GM12878 (cell line): Measurements from ENCODE around the gene TNFSF4. TPM values are rescaled to one million over a fixed set of nuclear protein-coding genes. Genes with fewer than 3 reads are reported as not detected.

Source experiments
- ATAC-seq: fragments of 200-7000 bp; cut with Tn5 transposase; 3 replicates; pipeline ENCODE4 v1.9.1; 2020; ENCODE audit warnings: mild to moderate bottlenecking, moderate library complexity
- BruUV-seq: library from RNA; stranded (reverse); fragments of 400-500 nt; replicated peaks from 2 replicates; lab custom pipeline; 2021; lab: Mats Ljungman, UMichigan
- CTCF ChIA-PET: fragments of 300-600 bp; sonication (Branson Sonifier 250); formaldehyde crosslinking; extraction: SDS; loops from one replicate; lab custom pipeline; 2021; ENCODE audit warnings: inconsistent platforms; lab: Yijun Ruan, JAX
- POLR2A ChIA-PET: fragments of 350-600 bp; formaldehyde crosslinking; extraction: SDS; loops from one replicate; lab custom pipeline; 2021; ENCODE audit warnings: inconsistent platforms; lab: Charles Lee
- RAD21 ChIA-PET: fragments of 300-600 bp; sonication (Branson Sonifier 250); formaldehyde crosslinking; loops from one replicate; lab custom pipeline; 2023; ENCODE audit warnings: antibody characterized with exemption; ENCODE audit not compliant: unreplicated experiment; lab: Charles Lee
- SMC1A ChIA-PET: fragments of 300-600 bp; sonication (Branson Sonifier 250); formaldehyde crosslinking; loops from one replicate; lab custom pipeline; 2023; ENCODE audit not compliant: unreplicated experiment, uncharacterized antibody; lab: Charles Lee
- DNase-seq: peaks from one replicate; pipeline ENCODE4 v3.0.0-alpha.2; 2011; ENCODE audit warnings: low read depth, low spot score
- FAIRE-seq: peaks from 3 replicates; lab custom pipeline; 2011; peaks lifted over from hg19 to GRCh38; lab: Jason Lieb, UNC
- H2AFZ ChIP-seq: 2 replicates; pipeline ENCODE4 v1.6.0; 2011; ENCODE audit warnings: low read depth, low read length, control low read depth; ENCODE audit not compliant: control insufficient read depth
- H3K27ac ChIP-seq: 2 replicates; pipeline ENCODE4 v1.5.1; 2011; ENCODE audit warnings: control low read depth; ENCODE audit not compliant: control insufficient read depth, insufficient read depth
- H3K27me3 ChIP-seq, 2 experiments: replicated peaks in 1 of 2; 2 replicates each; pipeline versions ENCODE4 v1.6.0 to v1.6.1; 2011; ENCODE audit warnings: low read length in 1 of 2; ENCODE audit not compliant: control insufficient read depth in 2 of 2, insufficient read depth in 2 of 2
- H3K36me3 ChIP-seq, 2 experiments: 2 replicates each; pipeline ENCODE4 v1.5.1; 2011; ENCODE audit warnings: low read length in 1 of 2; ENCODE audit not compliant: control insufficient read depth in 2 of 2, insufficient read depth in 2 of 2
- H3K4me1 ChIP-seq: 2 replicates; pipeline ENCODE4 v1.6.1; 2011; ENCODE audit warnings: mild to moderate bottlenecking, low read length, moderate library complexity, mixed read lengths; ENCODE audit not compliant: control insufficient read depth, insufficient read depth
- H3K4me2 ChIP-seq: 2 replicates; pipeline ENCODE4 v1.6.0; 2011; ENCODE audit warnings: control low read depth; ENCODE audit not compliant: control insufficient read depth, insufficient read depth
- H3K4me3 ChIP-seq: fragments of 200-600 bp; sonication (generic); 2 replicates; pipeline ENCODE4 v1.5.1; 2016
- H3K79me2 ChIP-seq: 2 replicates; pipeline ENCODE4 v1.6.0; 2011; ENCODE audit warnings: low read length; ENCODE audit not compliant: control insufficient read depth, insufficient read depth
- H3K9ac ChIP-seq: 2 replicates; pipeline ENCODE4 v1.8.0; 2011; ENCODE audit warnings: low read length, control low read depth, mixed read lengths; ENCODE audit not compliant: control insufficient read depth, insufficient read depth
- H3K9me3 ChIP-seq: replicated peaks from 3 replicates; pipeline ENCODE4 v1.5.1; 2011; ENCODE audit warnings: mild to moderate bottlenecking, low read length; ENCODE audit not compliant: control insufficient read depth, insufficient read depth
- H4K20me1 ChIP-seq: 2 replicates; pipeline ENCODE4 v1.6.0; 2011; ENCODE audit not compliant: control insufficient read depth, insufficient read depth
- ATF2 ChIP-seq: IDR thresholded peaks from 2 replicates; pipeline ENCODE4 v1.6.1; 2012; ENCODE audit warnings: low read length, inconsistent platforms
- BCL3 ChIP-seq: IDR thresholded peaks from 2 replicates; pipeline ENCODE4 v1.6.1; 2011; ENCODE audit warnings: borderline replicate concordance, low read depth, mild to moderate bottlenecking, moderate library complexity, low read length; ENCODE audit not compliant: insufficient read depth, poor library complexity, severe bottlenecking
- CHD4 ChIP-seq: fragments of 200-600 bp; sonication (generic); IDR thresholded peaks from 2 replicates; pipeline ENCODE4 v1.6.1; 2016; ENCODE audit warnings: mild to moderate bottlenecking
- NFYA ChIP-seq: IDR thresholded peaks from 2 replicates; pipeline ENCODE4 v1.6.1; 2011; ENCODE audit warnings: low read depth, mild to moderate bottlenecking, low read length, improper control_type of control experiment, borderline replicate concordance
- RFX5 ChIP-seq: IDR thresholded peaks from 2 replicates; pipeline ENCODE4 v1.6.1; 2011; ENCODE audit warnings: low read depth, low read length, improper control_type of control experiment
- SUPT20H ChIP-seq: IDR thresholded peaks from 2 replicates; pipeline ENCODE4 v1.6.1; 2011; ENCODE audit warnings: low read depth, mild to moderate bottlenecking, low read length, moderate library complexity, borderline replicate concordance; ENCODE audit not compliant: control insufficient read depth
- ZNF592 ChIP-seq: fragments of 450-650 bp; IDR thresholded peaks from 2 replicates; pipeline ENCODE4 v1.6.1; 2017; ENCODE audit warnings: mild to moderate bottlenecking, moderate library complexity
- WGBS: methylation state at CpG from one replicate; pipeline ENCODE4 v1.1.6; 2016; ENCODE audit warnings: low lambda C conversion rate; ENCODE audit not compliant: insufficient replicate concordance, insufficient coverage; ENCODE audit errors: missing lambda C conversion rate; 5-methylcytosine and 5-hydroxymethylcytosine counted together
- in situ Hi-C: fragments of 300-500 bp; cut with MboI; formaldehyde crosslinking; loops from 9 replicates; pipeline ENCODE4 v1.14.3; 2018; ENCODE audit warnings: mixed read lengths
- intact Hi-C: fragments of 100-400 bp; cut with micrococcal nuclease; formaldehyde crosslinking; loops from one replicate; pipeline ENCODE4 v1.14.2; 2022; ENCODE audit not compliant: unreplicated experiment
- polyA plus RNA-seq, 11 experiments: library from polyadenylated mRNA; depleted of rRNA in 4 of 11; unstranded in 6 of 11; stranded (reverse) in 5 of 11; fragments of >200 nt; fragmentation: Nextera tagmentation in 4 of 11; fragmentation: Illumina TruSeq in 1 of 11; extraction: Ambion mirVana in 4 of 11; extraction: Trizol in 1 of 11; gene quantifications; 1 replicate in 1 of 11; 2 replicates in 10 of 11; pipeline versions ENCODE4 v1.2.1 to v1.2.3, GENCODE V29; 2011 to 2016; ENCODE audit warnings: inconsistent platforms in 2 of 11, missing spikeins in 2 of 11, low read depth in 1 of 11
- total RNA-seq, 4 experiments: library from RNA; depleted of rRNA in 3 of 4; stranded (reverse); fragments of >200 nt in 3 of 4; fragmentation: Illumina TruSeq in 1 of 4; extraction: Trizol in 1 of 4; gene quantifications; 2 replicates each; pipeline versions ENCODE4 v1.2.1 to v1.2.3, GENCODE V29; 2013 to 2021

Gene TNFSF4
- total and polyA plus RNA-seq, 10 of the 15 experiments (the other 5 are each of a cell fraction or from before 2014, with no cell fraction given) = 8.1 to 31.0 (median 12.9) TPM

DNA sequence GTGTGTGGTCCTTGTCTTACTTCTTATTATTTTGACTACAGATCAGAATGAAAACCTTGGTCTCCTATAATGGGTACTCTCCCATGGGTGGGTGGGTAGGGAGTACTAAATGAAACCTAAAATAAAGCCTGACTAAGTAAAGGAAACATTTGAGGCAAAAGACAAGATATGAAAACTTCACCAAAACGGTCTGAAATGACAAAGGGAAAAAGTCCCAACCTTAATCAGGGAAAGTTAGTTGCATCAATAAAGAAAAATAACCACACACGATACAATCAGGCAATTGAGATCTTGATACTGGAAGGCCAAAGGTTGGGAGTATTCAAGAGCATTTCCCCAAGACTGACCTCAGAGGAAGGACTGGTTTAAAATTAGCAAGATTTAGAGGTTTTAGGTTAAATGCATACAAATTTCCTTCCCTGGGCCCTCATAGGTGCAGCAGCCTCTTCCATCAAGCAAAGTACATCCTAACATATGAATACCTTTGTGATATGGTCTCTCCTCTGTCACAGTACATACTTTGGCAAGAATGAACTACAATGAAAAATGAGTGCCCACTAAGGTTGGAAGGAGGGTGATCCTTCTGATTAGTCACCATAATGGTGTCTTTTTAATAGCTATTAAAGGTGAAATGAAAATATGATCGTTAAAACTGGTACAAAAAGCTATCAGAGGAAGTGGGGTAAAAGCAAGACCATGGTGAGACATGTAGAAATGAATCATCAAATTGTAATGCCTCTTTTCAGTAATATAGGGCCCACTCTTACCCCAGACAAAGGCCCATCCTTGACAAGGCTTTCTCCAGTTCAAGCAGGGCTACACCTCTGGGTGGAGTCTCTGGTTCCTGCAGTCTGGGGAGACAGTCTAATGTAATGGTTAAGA is 15.3 kb upstream of the TNFSF4 start (continued):
- TF ChIP-seq ZNF592 = no peak
- no peak for TF ChIP-seq CHD4

- BruUV-seq = no TSS peak
- Histone ChIP-seq H3K4me2 (no peak overlapping the region), H4K20me1 (no peaks in the 10 kb centered on the region), H3K9ac (no peak overlapping the region), H3K27ac (no peak overlapping the region), H3K36me3 (no peaks in the 10 kb centered on the region), H3K27me3 (no peaks in the 10 kb centered on the region), H3K79me2 (no peaks in the 10 kb centered on the region), H3K9me3 (no peaks in the 10 kb centered on the region; the same call in 2 of the 3 replicates), H3K4me3 (no peak overlapping the region), H2AFZ (no peak overlapping the region), H3K4me1 (peaks cover 22% of the 10 kb centered on the region)
- POLR2A ChIA-PET = interaction anchor here (0.6 to 0.7 kb wide), 2 partner anchors 192 to 1739 kb away, joined by 3 to 5 read pairs; no protein-coding TSS in a partner anchor
- FAIRE-seq (no peak), DNase-seq (no peak), ATAC-seq (no peak)
- TF ChIP-seq SUPT20H (no peak), BCL3 (no peak), NFYA (no peak), RFX5 (no peak), ATF2 (no peak)
- 43% methylated on average over 1 of the region's 1 CpG for WGBS
- in situ Hi-C loops (loop anchor here (5.0 kb wide), 1 partner anchor 192 kb away; no protein-coding TSS in a partner anchor), intact Hi-C loops (no loop called here)
- RAD21 ChIA-PET = no interaction called here
- CTCF ChIA-PET = interaction anchor here (0.7 to 7.8 kb wide), 3 partner anchors 15 to 200 kb away, joined by 3 to 71 read pairs (median 3); partner anchors contain the start of gene TNFSF4
- SMC1A ChIA-PET = interaction anchor here (12.5 kb wide), 1 partner anchor 16 kb away, joined by 189 read pairs; the partner anchor contains the start of gene TNFSF4
Measured at GRCh38 chr1:173220157-173220556, 13.0 kb upstream of the TNFSF4 start.
